Amygdala (tissue), 56 donors: ENCODE results near the gene AUTS2.

Source experiments
- DNase-seq, 56 donors: peaks; one replicate each; lab custom pipeline; 2025; lab: John Stamatoyannopoulos, UW

The AUTS2 gene

GRCh38 chr7:69912141-69912540 lies 313.9 kb downstream of the AUTS2 start:
- no peak for DNase-seq

DNA sequence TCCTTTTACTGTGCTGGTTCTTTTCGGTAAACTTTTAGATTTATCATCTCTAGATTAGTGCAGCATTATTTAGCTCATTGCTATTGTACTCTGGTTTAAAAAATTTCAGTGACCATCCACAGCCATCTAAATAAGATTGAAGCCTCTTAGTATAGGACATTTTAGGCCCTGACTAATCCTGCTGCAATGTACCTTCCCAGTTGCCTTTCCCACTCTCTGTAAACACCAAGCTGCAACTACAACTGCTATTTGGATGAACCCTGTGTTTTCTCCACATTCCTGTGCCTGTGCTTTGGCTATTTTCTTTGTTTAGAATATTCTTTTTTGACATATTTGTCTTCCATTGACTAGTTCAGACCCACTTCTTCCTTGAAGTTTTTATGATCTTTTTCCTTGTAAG lies 314.6 kb downstream of the AUTS2 start:
- no peak for DNase-seq

DNA sequence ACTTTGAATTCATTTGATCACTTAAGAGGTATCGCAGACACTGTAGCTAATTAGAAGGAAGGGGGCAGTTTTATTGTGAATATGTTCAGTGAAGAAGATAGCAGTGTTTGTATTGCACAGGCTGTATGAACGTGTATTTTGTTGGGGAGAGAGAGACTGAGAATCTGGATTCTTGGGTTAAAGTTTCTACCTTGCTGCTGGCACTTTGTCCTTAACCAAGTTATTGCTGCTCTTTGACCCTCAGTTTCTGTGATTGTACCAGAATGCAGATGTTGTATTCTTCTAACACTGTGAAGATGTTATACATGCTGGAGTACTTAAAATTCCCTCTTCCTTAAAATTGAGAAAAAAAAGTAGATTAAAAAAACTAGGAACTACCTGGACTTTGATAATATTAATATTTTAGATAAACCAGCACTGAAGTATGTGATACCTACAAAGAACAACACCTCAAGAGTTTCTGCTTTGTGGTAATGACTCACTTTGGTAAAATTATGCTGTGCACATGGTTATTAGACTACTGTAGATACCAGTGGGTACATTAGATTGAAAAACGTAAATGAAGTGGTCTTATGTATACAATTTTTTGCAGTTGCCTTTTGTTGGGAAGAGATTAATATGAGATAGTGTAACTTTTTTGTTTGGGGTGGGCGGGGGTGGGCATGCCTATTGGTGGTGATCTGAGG lies 321.3 kb downstream of the AUTS2 start:
- DNase-seq, result no peak

GRCh38 chr7:69920797-69921196 lies 322.5 kb downstream of the AUTS2 start:
- no peak for DNase-seq

DNA sequence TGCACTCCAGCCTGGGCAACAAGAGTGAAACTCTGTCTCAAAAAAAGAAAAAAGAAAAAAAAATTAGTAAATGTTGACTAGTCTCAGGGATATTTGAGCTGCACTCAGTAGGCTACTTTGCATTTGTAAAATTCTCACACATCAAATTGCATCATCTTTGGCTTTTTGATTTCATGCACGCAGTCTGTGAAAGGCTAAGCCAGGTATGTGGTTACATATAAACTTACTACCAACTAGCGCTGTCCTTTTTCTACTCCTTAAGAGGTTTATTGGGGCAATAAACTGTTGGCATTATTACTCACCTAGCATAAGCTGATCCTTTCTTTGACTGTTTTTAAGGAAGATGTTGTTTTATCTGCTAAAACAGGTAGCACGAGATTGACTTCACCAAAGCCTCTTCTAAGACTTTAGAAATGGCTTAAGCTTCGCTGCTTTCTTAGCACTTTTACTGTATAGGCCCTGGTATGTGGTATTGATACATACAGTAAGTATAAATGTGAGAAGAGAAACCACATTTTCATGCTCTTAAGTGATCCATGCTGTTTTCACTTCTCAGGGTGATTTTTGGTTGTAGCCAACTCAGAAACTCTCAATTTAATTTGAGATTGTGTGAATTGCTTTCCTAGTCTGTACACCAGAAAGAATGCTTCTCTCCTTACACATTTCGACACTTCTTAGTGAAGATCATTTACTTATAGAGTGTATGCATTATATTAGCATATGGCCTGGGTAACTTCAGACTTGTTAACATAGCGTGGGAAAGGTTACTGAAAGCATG lies 323.9 kb downstream of the AUTS2 start:
- DNase-seq, result no peak

DNA sequence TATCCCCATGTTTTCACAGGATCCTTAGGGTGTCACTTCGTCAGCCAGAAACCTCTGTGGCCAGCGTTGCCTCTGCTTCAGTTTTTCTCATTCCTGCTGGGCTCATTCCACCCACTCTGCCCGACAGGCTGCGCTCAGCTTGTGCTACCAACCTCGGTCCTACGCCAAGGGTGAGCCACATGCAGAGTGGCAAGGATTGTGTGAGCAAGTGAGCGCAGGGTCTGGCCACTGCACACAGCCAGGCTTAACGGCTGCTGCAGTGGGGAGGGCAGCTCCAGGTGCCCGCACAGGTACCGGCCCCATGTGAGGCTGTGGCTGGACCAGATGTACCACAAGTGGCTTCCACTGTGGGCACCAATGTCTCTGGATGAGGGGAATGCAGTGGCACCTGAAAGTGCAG lies 329.2 kb downstream of the AUTS2 start:
- DNase-seq, result no peak

DNA sequence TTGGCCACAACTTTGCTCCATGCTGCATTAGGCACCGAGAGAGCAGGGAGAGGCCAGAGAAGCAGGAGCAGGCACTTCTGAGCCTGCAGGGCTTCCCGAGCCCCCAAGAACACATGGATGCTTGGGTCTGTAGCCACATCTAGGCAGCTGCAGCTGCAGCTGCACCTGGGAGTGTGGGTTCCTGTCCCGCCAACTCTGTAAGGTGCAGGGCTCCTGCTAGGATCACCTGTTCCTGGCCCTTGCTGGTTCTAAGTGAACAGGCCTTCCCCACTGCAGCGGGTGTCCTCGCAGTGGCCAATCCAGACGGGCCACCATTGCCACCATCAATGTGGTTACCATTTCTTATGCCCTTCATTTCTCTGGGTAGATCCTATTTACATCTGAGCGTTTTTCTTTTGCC lies 330.3 kb downstream of the AUTS2 start:
- no peak for DNase-seq

- no peak for DNase-seq
Observed at GRCh38 chr7:69929622-69930021, 331.3 kb downstream of the AUTS2 start.

- peak in 36 of 56 donors; percentile 3 to 72 (median 16) for DNase-seq
Observed at GRCh38 chr7:69932034-69932628, 333.9 kb downstream of the AUTS2 start.

DNA sequence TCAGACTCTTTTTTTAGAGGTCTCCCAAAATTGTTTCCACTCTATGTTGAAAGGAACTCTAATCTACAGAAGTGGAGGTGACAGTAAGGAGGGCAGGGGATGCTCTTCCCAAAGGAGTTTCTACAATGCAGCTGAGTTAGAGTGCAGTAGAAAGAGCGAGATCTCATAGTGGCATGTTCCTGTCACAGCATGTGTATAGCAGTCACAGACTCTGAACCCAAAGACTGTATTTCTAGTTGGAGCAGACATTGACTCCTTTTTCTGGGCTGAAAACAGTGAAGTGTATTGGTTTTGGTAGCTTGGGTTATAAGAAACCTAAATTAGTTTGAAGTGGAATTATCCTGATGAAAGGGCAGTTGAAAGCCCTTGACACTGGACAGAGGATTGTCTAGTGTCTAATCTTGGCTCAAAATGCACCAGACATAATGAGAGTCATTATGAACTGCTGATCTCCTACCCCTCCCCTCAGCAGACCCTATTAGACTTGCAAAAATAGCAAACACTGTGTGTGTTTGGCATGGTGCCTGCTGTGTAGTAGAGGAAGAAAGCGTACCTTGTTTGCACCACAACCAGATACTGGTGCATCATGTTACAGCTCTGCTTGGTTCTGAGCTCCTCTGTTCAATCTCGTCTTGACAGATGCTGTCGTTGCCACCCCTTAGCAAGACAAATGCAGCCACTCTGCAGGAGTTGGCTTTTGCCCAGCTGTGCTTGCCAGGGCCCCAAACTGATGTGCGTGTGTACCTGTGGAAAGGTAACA lies 336.0 kb downstream of the AUTS2 start:
- peak in 55 of 56 donors; percentile 4 to 92 (median 63) for DNase-seq

- DNase-seq, result no peak
Observed at GRCh38 chr7:69935107-69935506, 336.8 kb downstream of the AUTS2 start.

DNA sequence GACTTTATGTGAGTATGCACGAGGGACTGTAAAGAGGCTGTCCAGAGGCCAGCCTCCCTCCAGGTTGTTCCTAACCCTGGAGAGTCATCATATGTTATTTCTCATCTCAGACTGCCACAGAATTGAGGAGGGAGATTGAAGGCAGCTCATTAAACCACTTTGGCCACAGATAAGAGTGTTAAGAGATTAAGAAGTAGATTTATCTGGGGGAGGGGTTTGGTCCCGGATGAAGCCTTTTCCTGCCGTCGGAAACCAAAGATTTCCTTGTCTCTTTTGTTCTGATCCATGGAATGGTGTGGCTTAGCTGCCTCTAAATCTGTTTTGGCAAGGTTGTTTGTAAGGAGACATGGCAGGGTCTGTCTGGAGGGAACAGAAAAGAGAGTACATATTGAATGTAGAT lies 338.8 kb downstream of the AUTS2 start:
- no peak for DNase-seq

DNA sequence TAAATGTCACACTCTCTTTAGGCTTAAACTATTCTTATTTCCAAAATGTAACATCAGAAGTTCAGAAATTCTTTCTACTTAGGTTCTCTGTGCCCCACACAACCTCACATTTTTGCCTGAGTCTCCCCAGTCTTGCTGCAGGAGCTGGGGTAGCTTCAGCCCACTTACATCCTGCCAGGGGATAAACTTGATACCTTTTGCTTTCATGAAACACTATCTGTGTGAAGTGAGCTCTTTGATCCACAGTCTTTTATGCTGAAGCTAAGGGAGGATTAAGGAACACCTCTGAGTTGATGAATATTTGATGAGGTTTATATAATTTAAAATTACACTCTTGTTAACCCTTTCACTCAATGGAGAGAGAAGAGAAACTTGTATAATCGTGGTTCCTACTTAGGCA lies 341.0 kb downstream of the AUTS2 start:
- no peak for DNase-seq

DNA sequence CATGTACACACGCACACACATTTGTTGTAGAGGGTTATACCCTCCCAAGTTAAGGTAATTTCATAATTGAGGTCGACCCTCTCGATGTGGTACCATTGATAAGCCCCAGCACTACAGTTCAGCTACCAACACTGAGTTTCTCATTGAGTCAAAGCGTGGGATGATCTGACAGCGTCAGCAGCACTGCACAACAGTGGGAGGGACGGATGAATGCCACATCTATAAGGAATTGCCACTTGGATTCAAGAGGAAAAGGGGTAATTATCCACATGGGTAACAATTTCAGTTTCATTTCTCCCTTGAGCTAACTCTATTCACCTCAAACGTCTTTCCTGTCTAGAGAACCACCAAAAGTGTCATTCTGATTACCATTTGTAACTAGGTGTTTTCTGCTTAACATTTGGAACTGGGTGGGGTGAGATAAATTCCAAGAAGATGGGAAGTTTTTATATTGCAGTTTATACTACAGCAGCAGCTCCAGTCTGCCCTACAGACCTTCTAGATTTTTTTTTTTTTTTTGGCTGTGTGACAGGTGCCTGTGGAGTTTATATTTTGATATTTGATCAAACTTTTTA lies 342.9 kb downstream of the AUTS2 start:
- no peak for DNase-seq

DNA sequence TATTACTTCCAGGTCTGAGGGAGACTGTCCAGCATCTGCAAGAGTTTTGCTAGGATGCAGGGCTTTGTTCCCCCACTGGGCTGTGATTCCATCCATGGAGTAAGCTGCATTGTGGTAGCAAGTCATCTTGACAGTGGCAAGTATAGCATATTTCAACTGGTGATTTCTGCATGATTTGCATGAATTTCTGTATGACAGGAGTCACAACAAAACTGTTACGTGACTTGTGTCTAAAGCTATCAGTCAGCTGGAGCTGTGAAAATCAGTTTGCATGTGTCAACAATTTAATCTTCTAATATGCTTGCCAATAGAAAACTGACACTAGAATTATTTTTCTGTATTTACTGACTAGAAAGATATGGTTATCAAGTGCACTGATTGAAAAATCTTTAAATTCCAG lies 344.3 kb downstream of the AUTS2 start:
- DNase-seq, result no peak

GRCh38 chr7:69946901-69947300 lies 348.6 kb downstream of the AUTS2 start:
- DNase-seq, result no peak

GRCh38 chr7:69947998-69948397 lies 349.7 kb downstream of the AUTS2 start:
- DNase-seq, result no peak

DNA sequence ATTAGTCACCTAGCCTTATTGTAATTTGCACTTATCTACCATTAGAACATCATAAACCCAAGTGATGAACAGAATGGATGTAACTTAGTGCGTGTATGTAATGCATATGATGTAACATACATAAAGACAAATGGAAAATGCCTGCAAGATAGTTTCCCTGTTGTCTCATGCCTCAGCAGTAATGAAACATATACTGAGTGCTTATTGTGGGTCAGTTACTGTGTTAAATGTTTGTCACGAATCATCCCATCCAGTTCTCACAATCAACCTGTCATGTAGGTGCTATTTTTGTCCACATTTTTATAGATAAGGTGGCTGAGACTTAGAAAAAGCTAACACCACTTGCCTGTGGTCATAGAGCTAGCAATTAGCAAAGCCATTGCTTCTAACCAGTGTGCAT lies 350.8 kb downstream of the AUTS2 start:
- no peak for DNase-seq

DNA sequence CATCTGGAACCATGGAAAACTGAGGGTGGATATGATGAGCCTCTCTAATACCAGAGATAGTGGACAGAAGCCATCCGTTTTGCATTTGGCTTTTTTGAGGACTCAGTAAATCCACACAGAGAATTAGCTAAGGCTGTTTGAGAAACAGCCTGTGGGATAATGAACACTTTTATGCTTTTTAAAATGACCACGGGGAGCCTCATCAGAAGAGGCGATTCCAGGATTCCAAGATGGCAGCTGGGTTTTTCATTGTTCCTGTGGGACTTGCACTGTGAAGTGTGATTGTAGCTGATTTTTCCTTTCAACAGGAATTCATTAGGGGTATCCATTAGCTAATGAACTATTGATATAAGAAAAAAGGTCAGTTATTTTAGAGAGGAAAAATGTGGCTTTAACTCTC lies 353.2 kb downstream of the AUTS2 start:
- no peak for DNase-seq

- no peak for DNase-seq
Observed at GRCh38 chr7:69953136-69954067, 355.1 kb downstream of the AUTS2 start.
